SHP77 (cell line): ENCODE data around the gene PYGO1.
"Not testable (repeated sequence)": the region's sequence is repeated elsewhere in the genome, so short reads cannot be mapped to it uniquely, and the experiment has no call there.

Experiments
- DNase-seq, 2 experiments: peaks; one replicate each; lab custom pipeline; 2025; lab: John Stamatoyannopoulos, UW

PYGO1 gene

GRCh38 chr15:55588070-55588814, at the start of gene PYGO1:
Gene PYGO1, minus strand, starts transcription at chr15:55588345. Its CDS starts 462 bp downstream, at chr15:55587883.
- peak in 1 of 2 experiments; percentile 25 for DNase-seq

- no peak for DNase-seq
Observed at GRCh38 chr15:55637086-55637485, 48.9 kb upstream of the PYGO1 start.

- DNase-seq: no peak
Observed at GRCh38 chr15:55633731-55634130, 45.6 kb upstream of the PYGO1 start.

- DNase-seq: no peak
Observed at GRCh38 chr15:55632434-55632833, 44.3 kb upstream of the PYGO1 start.

GRCh38 chr15:55630858-55631257, 42.7 kb upstream of the PYGO1 start:
- DNase-seq: no peak

GRCh38 chr15:55628369-55628730, 40.2 kb upstream of the PYGO1 start:
- DNase-seq: no peak

- DNase-seq: no peak
Observed at GRCh38 chr15:55627730-55628368, 39.7 kb upstream of the PYGO1 start.

- DNase-seq: no peak
Observed at GRCh38 chr15:55619783-55620182, 31.6 kb upstream of the PYGO1 start.

GRCh38 chr15:55618387-55618786, 30.2 kb upstream of the PYGO1 start:
- DNase-seq: no peak

- DNase-seq: no peak
Observed at GRCh38 chr15:55615445-55615844, 27.3 kb upstream of the PYGO1 start.

- DNase-seq: no peak
Observed at GRCh38 chr15:55613727-55614126, 25.6 kb upstream of the PYGO1 start.

- DNase-seq: no peak
Observed at GRCh38 chr15:55606214-55606613, 18.1 kb upstream of the PYGO1 start.

GRCh38 chr15:55601374-55601773, 13.2 kb upstream of the PYGO1 start:
- no peak for DNase-seq

GRCh38 chr15:55599439-55599838, 11.3 kb upstream of the PYGO1 start:
- no peak for DNase-seq

- not testable (repeated sequence) for DNase-seq
Observed at GRCh38 chr15:55593019-55593418, 4.9 kb upstream of the PYGO1 start.

- no peak for DNase-seq
Observed at GRCh38 chr15:55590788-55591187, 2.6 kb upstream of the PYGO1 start.

GRCh38 chr15:55589287-55589686, 1.1 kb upstream of the PYGO1 start:
- DNase-seq: no peak

- no peak for DNase-seq
Observed at GRCh38 chr15:55588815-55589115, 620 bp upstream of the PYGO1 start.

GRCh38 chr15:55587321-55588069, 650 bp downstream of the PYGO1 start:
- DNase-seq: no peak

GRCh38 chr15:55586808-55587207, 1.3 kb downstream of the PYGO1 start:
- no peak for DNase-seq

- no peak for DNase-seq
Observed at GRCh38 chr15:55576943-55577342, 11.2 kb downstream of the PYGO1 start.

GRCh38 chr15:55574096-55574495, 14.0 kb downstream of the PYGO1 start:
- no peak for DNase-seq

- DNase-seq: no peak
Observed at GRCh38 chr15:55573224-55573623, 14.9 kb downstream of the PYGO1 start.
